ENCODE data around the gene HOXA10. TPM values are rescaled to one million over a fixed set of nuclear protein-coding genes. Genes with fewer than 3 reads are reported as not detected.

HOXA10 gene
- total and polyA plus RNA-seq, 11 donors, result 0.06 to 0.36 (median 0.18) TPM; not detected in 8

- no peak overlapping the region for H3K27ac ChIP-seq
- peaks cover 15 to 99% (median 75%) of the 10 kb centered on the region in 9 donors for H3K27me3 ChIP-seq
- H3K4me1 ChIP-seq, result peaks cover 0 to 6% (median 0%) of the 10 kb centered on the region in 12 donors
- TF ChIP-seq CTCF (IDR thresholded peaks at IDR 0.05) (no peak), POLR2A (IDR thresholded peaks at IDR 0.05) (no peak)
- no peak for DNase-seq
- 58 to 72% (median 68%) methylated on average over 4 of the region's 4 CpGs for WGBS, 4 donors
- no peaks in the 10 kb centered on the region for H3K36me3 ChIP-seq
- intact Hi-C loops (cut with DNase I), result loop anchor here in 3 of 10 donors (10.0 kb wide), 2 partner anchors 355 to 555 kb away; no protein-coding TSS in a partner anchor
- no peak overlapping the region for H3K4me3 ChIP-seq
- ATAC-seq, result no peak
- no peaks in the 10 kb centered on the region for H3K9me3 ChIP-seq
Measured at GRCh38 chr7:27219821-27220220, 45.7 kb upstream of the HOXA10 start.

- Histone ChIP-seq H3K4me3 (no peak overlapping the region), H3K4me1 (peaks cover 0 to 15% (median 4%) of the 10 kb centered on the region in 12 donors), H3K36me3 (no peaks in the 10 kb centered on the region), H3K27me3 (peaks cover 28 to 99% (median 73%) of the 10 kb centered on the region in 9 donors), H3K27ac (no peak overlapping the region), H3K9me3 (no peaks in the 10 kb centered on the region)
- TF ChIP-seq POLR2A (IDR thresholded peaks at IDR 0.05) (no peak), CTCF (IDR thresholded peaks at IDR 0.05) (no peak)
- ATAC-seq, result no peak
- DNase-seq, result no peak
- intact Hi-C loops (cut with DNase I), result loop anchor here in 3 of 10 donors (10.0 kb wide), 2 partner anchors 357 to 557 kb away; no protein-coding TSS in a partner anchor
Measured at GRCh38 chr7:27217951-27218350, 43.8 kb upstream of the HOXA10 start.

GRCh38 chr7:27215356-27215755, 41.2 kb upstream of the HOXA10 start:
- no peak overlapping the region for H3K4me3 ChIP-seq
- H3K4me1 ChIP-seq, result peaks cover 0 to 24% (median 7%) of the 10 kb centered on the region in 12 donors
- H3K27me3 ChIP-seq, result peaks cover 43 to 99% (median 73%) of the 10 kb centered on the region in 9 donors
- DNase-seq, result no peak
- no peaks in the 10 kb centered on the region for H3K36me3 ChIP-seq
- no peak overlapping the region for H3K27ac ChIP-seq
- H3K9me3 ChIP-seq, result no peaks in the 10 kb centered on the region
- intact Hi-C loops (cut with DNase I), result loop anchor here in 3 of 10 donors (10.0 kb wide), 2 partner anchors 359 to 559 kb away; no protein-coding TSS in a partner anchor
- no peak for ATAC-seq
- TF ChIP-seq CTCF (IDR thresholded peaks at IDR 0.05), result no peak
- no peak for TF ChIP-seq POLR2A (IDR thresholded peaks at IDR 0.05)
- WGBS, 4 donors, result 80 to 97% (median 94%) methylated on average over 2 of the region's 2 CpGs

DNA sequence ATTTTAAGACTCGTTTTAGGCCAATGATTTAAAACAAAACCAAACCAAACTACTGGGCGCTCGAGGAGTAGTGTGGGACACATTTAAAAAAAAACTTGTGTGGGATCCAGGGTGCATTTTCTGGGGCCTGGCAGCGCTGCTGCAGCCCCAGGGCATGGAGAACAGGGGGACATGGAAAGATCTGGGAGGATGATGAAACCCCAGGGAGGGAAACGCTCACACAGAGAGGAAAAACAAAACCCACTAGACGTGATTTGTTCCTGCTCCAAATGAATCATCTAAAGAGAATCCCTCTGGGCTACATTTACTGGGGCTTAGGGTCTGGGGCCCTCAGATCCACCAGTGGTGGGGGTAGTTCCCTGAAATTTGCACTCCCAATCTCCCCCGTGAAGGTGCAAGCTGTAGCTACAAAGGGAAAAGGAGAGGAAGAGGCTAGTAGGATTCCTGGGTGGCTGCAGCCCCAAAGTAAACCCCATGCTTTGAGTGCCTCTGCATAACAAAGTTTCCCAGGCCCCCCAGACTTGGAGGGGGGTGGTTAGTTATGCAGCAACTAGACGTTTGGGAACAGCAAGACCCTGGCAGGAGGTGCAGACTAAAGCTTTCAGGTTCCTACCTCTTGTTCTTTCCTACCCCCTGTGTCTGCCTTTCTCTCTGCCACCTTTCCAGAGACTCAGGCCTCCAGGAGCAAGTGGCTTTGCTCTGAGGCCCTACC, 40.3 kb upstream of the HOXA10 start:
- no peak for DNase-seq
- 38 to 54% (median 52%) methylated on average over 8 of the region's 8 CpGs for WGBS, 4 donors
- Histone ChIP-seq H3K27ac (no peak overlapping the region), H3K27me3 (peaks cover 45 to 99% (median 73%) of the 10 kb centered on the region in 9 donors), H3K4me3 (no peak overlapping the region), H3K9me3 (no peaks in the 10 kb centered on the region), H3K4me1 (peaks cover 0 to 22% (median 7%) of the 10 kb centered on the region in 12 donors), H3K36me3 (no peaks in the 10 kb centered on the region)
- TF ChIP-seq CTCF (IDR thresholded peaks at IDR 0.05) (no peak), POLR2A (IDR thresholded peaks at IDR 0.05) (no peak)
- intact Hi-C loops (cut with DNase I), result loop anchor here in 8 of 10 donors (5.0 to 10.0 kb wide), 5 partner anchors 360 to 808 kb away; no protein-coding TSS in a partner anchor
- no peak for ATAC-seq

Measured in heart left ventricle (tissue), 16 donors.